ENCODE data around the gene MAPKAP1.

DNA sequence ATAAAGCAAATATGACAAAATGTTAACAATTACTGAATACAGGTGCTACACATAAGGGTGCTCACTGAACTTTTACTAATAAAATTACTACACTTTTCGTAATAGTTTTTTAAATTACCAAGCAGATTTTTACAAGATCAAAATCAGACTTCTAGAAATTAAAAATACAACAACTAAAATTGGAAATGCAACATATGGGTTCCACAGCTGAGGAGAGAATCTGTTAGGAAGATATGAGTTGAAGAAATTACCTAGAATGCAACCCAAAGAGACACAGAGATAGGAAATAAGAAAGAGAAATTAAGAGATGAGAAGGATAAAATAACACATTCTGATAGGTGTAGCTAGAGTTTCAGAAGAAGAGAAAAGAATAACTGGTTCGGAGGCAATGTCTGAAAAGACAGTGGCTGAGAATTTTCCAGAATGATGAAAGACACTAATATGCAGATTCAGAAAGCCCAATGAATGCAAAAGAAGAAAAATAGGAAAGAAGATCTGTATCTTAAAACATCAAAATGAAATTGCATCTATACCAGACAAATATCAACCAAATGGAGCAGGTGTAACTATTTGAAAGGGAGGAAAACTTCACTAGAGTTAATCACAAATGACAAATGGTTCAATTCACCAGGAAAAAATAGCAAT, 95.8 kb downstream of the MAPKAP1 start:
- TF ChIP-seq POLR2A (IDR thresholded peaks at IDR 0.05; ENCODE audit: low read depth, low read length) = no peak
- no peak for TF ChIP-seq TAF1 (IDR thresholded peaks at IDR 0.05; ENCODE audit: low read depth, low read length)
- no peak for TF ChIP-seq POLR2AphosphoS5 (IDR thresholded peaks at IDR 0.05; ENCODE audit: low read depth, low read length)
